Adipocyte (in vitro differentiated cells): ENCODE results near the gene SLX9.
A peak's percentile ranks its signal among the peaks of the same experiment; 100 is the strongest.

Experiments
- DNase-seq: peaks from one replicate; pipeline ENCODE4 v3.0.0-alpha.2; 2015; ENCODE audit warnings: low read depth
- H3K27me3 ChIP-seq: replicated peaks from 2 replicates; pipeline ENCODE4 v1.7.0; 2013; ENCODE audit warnings: mild to moderate bottlenecking, low read length, moderate library complexity; ENCODE audit not compliant: control insufficient read depth, insufficient read depth
- H3K36me3 ChIP-seq: 2 replicates; pipeline ENCODE4 v1.7.0; 2013; ENCODE audit warnings: low read length, mild to moderate bottlenecking, moderate library complexity; ENCODE audit not compliant: control insufficient read depth, insufficient read depth, severe bottlenecking
- H3K4me1 ChIP-seq: 2 replicates; pipeline ENCODE4 v1.7.0; 2013; ENCODE audit warnings: mild to moderate bottlenecking, low read length, moderate library complexity; ENCODE audit not compliant: control insufficient read depth, insufficient read depth
- H3K4me3 ChIP-seq: 2 replicates; pipeline ENCODE4 v1.7.0; 2013; ENCODE audit warnings: mild to moderate bottlenecking, low read length, moderate library complexity
- H3K9ac ChIP-seq: 2 replicates; pipeline ENCODE4 v1.7.0; 2013; ENCODE audit warnings: mild to moderate bottlenecking, low read length, moderate library complexity
- H3K9me3 ChIP-seq: 2 replicates; pipeline ENCODE4 v1.7.0; 2013; ENCODE audit warnings: mild to moderate bottlenecking, low read length, moderate library complexity; ENCODE audit not compliant: control insufficient read depth

SLX9 gene

GRCh38 chr21:44919913-44920693 is 19.7 kb upstream of the SLX9 start:
- Histone ChIP-seq H3K27me3 (peaks cover 43% of the 10 kb centered on the region), H3K9me3 (no peaks in the 10 kb centered on the region), H3K36me3 (no peaks in the 10 kb centered on the region), H3K4me3 (no peak overlapping the region), H3K4me1 (peaks cover 7% of the 10 kb centered on the region), H3K9ac (no peak overlapping the region)
- no peak for DNase-seq

GRCh38 chr21:44920694-44921604 is 18.9 kb upstream of the SLX9 start, which contains the start of gene ITGB2:
Gene ITGB2, minus strand, starts transcription at chr21:44920899. Its CDS starts 10,117 bp downstream, at chr21:44910782.
- no peaks in the 10 kb centered on the region for H3K36me3 ChIP-seq
- no peak within 1 kb of the TSS for H3K9ac ChIP-seq
- H3K27me3 ChIP-seq: peaks cover 43% of the 10 kb centered on the region
- no peak for DNase-seq
- H3K4me1 ChIP-seq: peaks cover 12% of the 10 kb centered on the region
- H3K9me3 ChIP-seq: no peaks in the 10 kb centered on the region
- no peak within 1 kb of the TSS for H3K4me3 ChIP-seq

GRCh38 chr21:44921928-44922327 is 17.9 kb upstream of the SLX9 start:
- Histone ChIP-seq H3K27me3 (peaks cover 41% of the 10 kb centered on the region), H3K9ac (no peak overlapping the region), H3K4me3 (no peak overlapping the region), H3K36me3 (no peaks in the 10 kb centered on the region), H3K9me3 (no peaks in the 10 kb centered on the region), H3K4me1 (peaks cover 20% of the 10 kb centered on the region)
- no peak for DNase-seq

GRCh38 chr21:44923480-44924084 is 16.2 kb upstream of the SLX9 start:
- Histone ChIP-seq H3K4me3 (no peak overlapping the region), H3K4me1 (peaks cover 36% of the 10 kb centered on the region), H3K9ac (no peak overlapping the region), H3K27me3 (peaks cover 25% of the 10 kb centered on the region), H3K36me3 (no peaks in the 10 kb centered on the region), H3K9me3 (no peaks in the 10 kb centered on the region)
- DNase-seq: no peak

GRCh38 chr21:44924606-44925377 is 15.0 kb upstream of the SLX9 start:
- Histone ChIP-seq H3K4me1 (peaks cover 40% of the 10 kb centered on the region), H3K36me3 (no peaks in the 10 kb centered on the region), H3K4me3 (no peak overlapping the region), H3K9me3 (no peaks in the 10 kb centered on the region), H3K27me3 (peaks cover 16% of the 10 kb centered on the region), H3K9ac (peak overlapping the region; percentile 48)
- DNase-seq: peak; percentile 71

GRCh38 chr21:44925378-44925755 is 14.5 kb upstream of the SLX9 start:
- no peak for DNase-seq
- H3K4me3 ChIP-seq: no peak overlapping the region
- H3K27me3 ChIP-seq: peaks cover 10% of the 10 kb centered on the region
- H3K9me3 ChIP-seq: no peaks in the 10 kb centered on the region
- peaks cover 40% of the 10 kb centered on the region for H3K4me1 ChIP-seq
- H3K9ac ChIP-seq: peak overlapping the region; percentile 48
- no peaks in the 10 kb centered on the region for H3K36me3 ChIP-seq

GRCh38 chr21:44926331-44927101 is 13.3 kb upstream of the SLX9 start:
- Histone ChIP-seq H3K27me3 (no peaks in the 10 kb centered on the region), H3K4me1 (peaks cover 50% of the 10 kb centered on the region), H3K9ac (peak overlapping the region; percentile 37), H3K36me3 (no peaks in the 10 kb centered on the region), H3K4me3 (no peak overlapping the region), H3K9me3 (no peaks in the 10 kb centered on the region)
- no peak for DNase-seq

- peaks cover 53% of the 10 kb centered on the region for H3K4me1 ChIP-seq
- no peaks in the 10 kb centered on the region for H3K36me3 ChIP-seq
- no peaks in the 10 kb centered on the region for H3K27me3 ChIP-seq
- DNase-seq: no peak
- peak overlapping the region; percentile 37 for H3K9ac ChIP-seq
- H3K9me3 ChIP-seq: no peaks in the 10 kb centered on the region
- H3K4me3 ChIP-seq: no peak overlapping the region
Measured at GRCh38 chr21:44927259-44927586, 12.6 kb upstream of the SLX9 start.

- H3K4me3 ChIP-seq: no peak overlapping the region
- peak; percentile 65 for DNase-seq
Measured at GRCh38 chr21:44927587-44928461, 12.0 kb upstream of the SLX9 start.

More at GRCh38 chr21:44927587-44928461, 12.0 kb upstream of the SLX9 start:
- no peaks in the 10 kb centered on the region for H3K9me3 ChIP-seq
- no peaks in the 10 kb centered on the region for H3K27me3 ChIP-seq
- H3K9ac ChIP-seq: peak overlapping the region; percentile 27
- H3K4me1 ChIP-seq: peaks cover 53% of the 10 kb centered on the region
- H3K36me3 ChIP-seq: no peaks in the 10 kb centered on the region
